HG02571 (cell line): ENCODE measurements around the gene RAB20.
"Not testable (repeated sequence)": the region's sequence is repeated elsewhere in the genome, so short reads cannot be mapped to it uniquely, and the experiment has no call there.

Experiments used
- ATAC-seq: cut with Tn5 transposase; IDR thresholded peaks from one replicate; pipeline ENCODE4 v1.9.1; 2021; ENCODE audit warnings: mild to moderate bottlenecking, moderate library complexity; ENCODE audit not compliant: unreplicated experiment

The RAB20 gene

GRCh38 chr13:110493613-110494012 is 67.9 kb downstream of the RAB20 start:
- ATAC-seq: no peak

GRCh38 chr13:110492679-110493593 is 68.6 kb downstream of the RAB20 start:
- ATAC-seq: no peak

- no peak for ATAC-seq
Measured at GRCh38 chr13:110491869-110492678, 69.4 kb downstream of the RAB20 start.

- ATAC-seq: no peak
Measured at GRCh38 chr13:110490009-110490770, 71.3 kb downstream of the RAB20 start.

GRCh38 chr13:110486880-110487279 is 74.6 kb downstream of the RAB20 start:
- ATAC-seq: not testable (repeated sequence)

- ATAC-seq: no peak
Measured at GRCh38 chr13:110486061-110486715, 75.3 kb downstream of the RAB20 start.

DNA sequence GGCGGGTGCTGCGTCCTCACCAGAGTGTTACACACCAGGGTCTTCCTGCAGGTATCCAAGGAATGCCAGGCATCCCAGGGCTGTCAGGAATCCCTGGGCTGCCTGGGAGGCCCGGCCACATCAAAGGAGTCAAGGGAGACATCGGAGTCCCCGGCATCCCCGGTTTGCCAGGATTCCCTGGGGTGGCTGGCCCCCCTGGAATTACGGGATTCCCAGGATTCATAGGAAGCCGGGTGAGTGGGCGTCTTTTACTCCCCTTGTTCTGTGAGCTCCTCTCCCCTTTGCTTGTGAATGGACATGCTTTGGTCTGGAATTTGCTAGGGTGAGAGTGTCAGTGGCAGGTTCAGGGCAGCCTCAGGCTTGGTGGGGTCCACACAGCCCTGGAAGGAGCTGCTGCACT is 75.9 kb downstream of the RAB20 start:
- no peak for ATAC-seq

DNA sequence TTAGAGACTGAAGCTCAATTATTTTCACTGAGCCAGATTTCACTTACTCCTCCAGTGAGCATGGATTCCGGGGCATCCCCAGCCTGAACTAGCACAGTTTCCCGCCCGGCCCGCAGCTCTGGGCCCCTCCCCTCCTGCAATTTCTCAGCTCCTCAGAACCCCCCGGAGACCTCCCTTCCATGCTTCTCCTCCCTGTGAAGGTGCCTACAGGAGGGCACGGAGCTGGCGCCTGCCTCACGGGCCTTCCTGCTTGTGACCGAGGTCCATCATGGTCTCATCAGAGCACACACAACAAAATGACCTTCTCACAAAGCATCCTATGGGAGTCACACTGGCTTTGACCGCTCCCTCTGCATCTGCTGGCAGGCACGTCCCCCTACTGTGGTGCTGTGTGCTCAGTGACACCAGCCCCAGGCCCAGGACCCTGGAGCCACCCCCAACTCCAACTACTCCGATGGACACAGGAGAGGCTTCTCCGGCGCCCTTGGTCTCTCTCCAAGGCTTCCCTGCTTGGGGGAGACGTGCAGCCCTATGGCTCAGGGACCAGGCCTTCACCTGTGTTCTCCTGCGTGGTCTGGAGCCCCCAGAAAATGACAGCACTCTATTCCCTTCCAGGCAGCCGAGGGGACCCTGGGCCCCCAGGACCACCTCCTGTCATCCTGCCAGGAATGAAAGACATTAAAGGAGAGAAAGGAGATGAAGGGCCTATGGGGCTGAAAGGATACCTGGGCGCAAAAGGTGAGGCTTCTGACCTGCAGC is 77.1 kb downstream of the RAB20 start:
- ATAC-seq: no peak

DNA sequence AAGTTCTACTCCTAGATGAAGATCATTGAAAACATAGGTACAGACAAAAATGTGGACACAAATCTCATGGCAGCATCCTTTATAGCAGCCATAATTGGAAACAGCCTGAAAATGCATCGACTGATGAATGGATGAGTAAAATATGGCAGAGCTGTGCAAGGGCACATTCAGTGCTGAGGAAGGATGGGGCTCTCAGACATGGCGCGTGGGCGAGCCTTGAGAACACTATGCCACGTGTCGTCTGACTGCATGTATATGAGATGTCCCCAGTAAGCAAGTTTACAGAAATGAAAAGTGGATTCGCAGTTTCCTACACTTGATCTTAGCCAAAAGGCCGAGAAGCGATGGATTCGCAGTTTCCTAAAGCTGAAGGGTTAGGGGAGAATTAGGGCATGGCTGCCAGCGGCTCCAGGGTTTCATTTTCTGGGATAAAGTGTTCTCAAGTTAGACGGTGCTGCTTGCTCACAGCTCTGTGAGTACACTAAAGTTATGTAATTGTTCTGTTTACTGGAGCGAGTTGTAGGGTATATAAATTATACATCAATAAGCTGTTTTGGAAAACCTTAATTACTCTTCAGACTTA is 78.0 kb downstream of the RAB20 start:
- no peak for ATAC-seq

- no peak for ATAC-seq
Measured at GRCh38 chr13:110480161-110480560, 81.4 kb downstream of the RAB20 start.

- no peak for ATAC-seq
Measured at GRCh38 chr13:110479648-110480047, 81.9 kb downstream of the RAB20 start.

- ATAC-seq: no peak
Measured at GRCh38 chr13:110479215-110479545, 82.3 kb downstream of the RAB20 start.

DNA sequence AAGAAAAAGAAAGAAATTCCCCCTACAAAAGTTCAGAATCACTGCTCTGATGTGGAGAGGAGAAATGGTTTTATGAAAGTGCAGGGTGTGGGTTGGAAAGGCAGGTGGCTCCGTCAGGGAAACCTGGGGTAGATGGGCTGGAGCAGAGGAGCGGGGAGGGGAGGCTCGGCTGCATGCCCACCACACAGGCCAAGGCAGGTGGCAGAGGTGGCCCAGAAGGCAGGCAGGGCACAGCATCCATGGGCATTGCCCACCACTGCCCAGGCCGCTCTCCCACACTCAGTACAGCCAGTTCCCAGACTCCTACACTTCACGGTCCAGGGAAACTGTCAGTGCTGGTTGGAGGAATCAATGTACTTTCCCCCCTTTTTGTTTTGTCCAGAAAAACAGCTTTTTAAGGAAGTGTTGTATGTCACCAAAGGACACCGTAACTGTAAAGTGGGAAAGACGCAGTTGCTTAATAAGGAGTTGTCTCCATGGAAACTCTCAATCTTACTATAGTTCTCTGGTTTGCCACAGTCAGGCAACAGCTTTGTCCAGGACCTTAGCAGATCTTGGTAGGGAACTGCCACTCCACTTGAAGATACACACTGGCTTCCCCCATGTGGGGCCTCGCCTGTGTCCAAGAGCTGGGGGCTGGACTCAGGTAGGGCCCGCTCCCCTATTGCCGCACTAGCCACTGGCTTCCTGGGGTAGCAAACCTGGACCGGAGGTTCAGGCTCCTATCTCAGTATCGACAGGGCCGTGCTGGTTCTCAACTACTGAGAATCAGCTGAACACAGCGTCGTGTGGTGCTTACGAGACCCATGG is 82.9 kb downstream of the RAB20 start:
- ATAC-seq: no peak

DNA sequence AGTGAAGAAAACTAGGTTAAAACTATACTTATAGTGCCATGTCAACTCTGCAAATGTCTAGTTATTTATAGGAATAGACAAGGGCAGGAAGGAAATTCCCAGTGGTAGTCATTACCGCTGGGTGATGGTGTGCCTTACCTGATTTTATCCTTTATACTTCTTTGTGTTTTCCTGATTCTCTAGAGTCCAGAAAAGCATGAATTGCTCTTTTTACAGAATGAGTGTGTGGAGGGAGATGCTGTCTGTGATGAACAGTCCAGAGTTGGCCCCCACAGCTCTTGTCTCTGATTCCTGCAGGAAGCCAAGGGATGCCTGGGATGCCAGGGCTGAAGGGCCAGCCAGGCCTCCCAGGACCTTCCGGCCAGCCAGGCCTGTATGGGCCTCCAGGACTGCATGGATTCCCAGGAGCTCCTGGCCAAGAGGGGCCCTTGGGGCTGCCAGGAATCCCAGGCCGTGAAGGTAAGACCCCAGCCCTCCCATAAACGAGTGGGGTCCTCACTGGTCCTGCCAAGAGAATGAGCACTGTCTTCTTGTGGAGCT is 83.7 kb downstream of the RAB20 start:
- ATAC-seq: no peak

GRCh38 chr13:110476220-110476617 is 85.3 kb downstream of the RAB20 start:
- no peak for ATAC-seq

DNA sequence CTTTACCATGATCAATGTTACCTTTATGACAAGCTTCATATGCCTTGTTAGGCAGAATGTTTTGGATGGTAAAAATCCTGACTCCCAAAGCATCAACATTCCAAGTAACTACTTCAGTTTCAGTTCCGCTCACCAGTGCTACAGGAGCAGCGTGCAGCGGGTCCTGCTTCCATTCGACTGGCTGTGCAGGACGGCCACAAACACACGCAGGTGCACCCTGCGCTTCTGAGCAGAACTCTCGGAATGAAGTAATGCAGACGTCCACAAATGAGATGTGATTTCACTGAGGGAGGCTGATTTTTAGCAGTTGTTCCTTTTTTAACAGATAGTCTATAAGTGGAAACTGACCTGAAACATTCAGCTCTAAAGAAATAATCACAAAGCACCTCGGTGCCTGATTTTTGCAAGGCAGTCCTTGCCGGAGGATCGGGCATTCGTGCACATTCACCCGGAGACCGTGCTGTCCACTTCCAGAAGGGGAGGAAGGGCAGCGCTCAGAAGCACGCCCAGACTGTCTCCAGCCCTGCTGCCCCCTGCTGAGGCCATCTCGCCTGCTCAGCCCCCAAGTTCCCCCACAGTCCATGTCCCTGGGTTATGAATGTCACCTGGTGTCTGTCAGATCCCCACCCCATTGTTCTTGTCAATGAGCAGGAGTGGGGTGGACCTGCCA is 85.8 kb downstream of the RAB20 start:
- ATAC-seq: peak; percentile 29

DNA sequence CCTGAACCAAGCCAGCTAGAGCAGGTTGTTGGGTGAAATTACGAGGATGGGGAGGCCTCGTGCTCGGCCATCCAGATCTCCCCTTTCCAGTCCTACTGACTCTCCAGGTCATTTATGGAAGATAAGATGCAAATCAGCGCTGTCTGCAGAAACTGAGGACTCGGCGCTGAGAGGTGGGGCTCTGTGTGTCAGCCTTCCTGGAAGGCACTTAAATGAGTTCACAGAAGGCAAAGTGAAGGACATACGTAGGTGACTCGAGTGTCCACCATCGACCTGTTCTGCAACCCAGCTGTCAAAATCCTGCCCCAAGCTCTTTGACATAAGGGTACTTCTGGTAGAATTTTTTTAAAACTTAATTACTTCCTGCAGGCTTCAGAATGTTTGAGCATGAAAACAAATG is 86.4 kb downstream of the RAB20 start:
- no peak for ATAC-seq

- ATAC-seq: no peak
Measured at GRCh38 chr13:110474713-110475112, 86.8 kb downstream of the RAB20 start.
